ENCODE measurements around the gene MNT. TPM values are rescaled to one million over a fixed set of nuclear protein-coding genes. Genes with fewer than 3 reads are reported as not detected.

Gene MNT
- total and polyA plus RNA-seq, 2 of the 8 experiments (the other 6 are each of a cell fraction or from before 2014, with no cell fraction given) = 5.0 to 17.3 TPM

GRCh38 chr17:2406903-2407790 lies 6.3 kb upstream of the MNT start:
- DNase-seq (ENCODE audit: low read depth in 1 of 2, low spot score in 2 of 2) = no peak
- FAIRE-seq = no peak
- Histone ChIP-seq H2AK5ac (ENCODE audit: low read depth, low read length) (no peak overlapping the region), H3K4me2 (ENCODE audit: insufficient read depth in 1 of 2, low read depth in 2 of 2, low read length in 2 of 2) (no peak overlapping the region), H3K27me3 (replicated peaks in 1 of 4; ENCODE audit: control insufficient read depth in 3 of 4, extremely low read depth in 1 of 4, insufficient read depth in 3 of 4, low read length in 3 of 4) (peaks cover 0 to 2% (median 0%) of the 10 kb centered on the region in 4 experiments; a peak in 2 of 7 replicates), H3K79me2 (ENCODE audit: control insufficient read depth in 1 of 2, insufficient read depth in 2 of 2, low read length in 2 of 2) (no peaks in the 10 kb centered on the region), H3K27ac (ENCODE audit: low read depth, low read length) (no peak overlapping the region), H3K36me3 (ENCODE audit: control insufficient read depth in 2 of 4, insufficient read depth in 4 of 4, low read length in 3 of 4) (no peaks in the 10 kb centered on the region; a peak in 1 of 8 replicates), H2AFZ (ENCODE audit: low read length) (no peak overlapping the region), H3K56ac (replicated peaks; ENCODE audit: insufficient read length, low read depth, low read length) (no peak overlapping the region), H3K4me1 (replicated peaks in 1 of 4; ENCODE audit: control insufficient read depth in 3 of 4, insufficient read depth in 4 of 4, low read length in 3 of 4) (peaks cover 0 to 3% (median 0%) of the 10 kb centered on the region in 4 experiments; a peak in 2 of 7 replicates), H4K20me1 (replicated peaks in 1 of 2; ENCODE audit: control insufficient read depth in 1 of 2, insufficient read depth in 2 of 2, low read length in 2 of 2) (peaks cover 0 to 3% of the 10 kb centered on the region in 2 experiments), H3K23ac (ENCODE audit: insufficient read length) (no peak overlapping the region), H3K4ac (replicated peaks; ENCODE audit: insufficient read length, low read depth, low read length) (no peak overlapping the region), H4K91ac (replicated peaks; ENCODE audit: insufficient read length, low read length) (no peak overlapping the region), H2BK20ac (ENCODE audit: low read length) (no peak overlapping the region), H4K5ac (ENCODE audit: insufficient read length, low read depth, low read length) (no peak overlapping the region), H3K9me3 (ENCODE audit: insufficient read depth in 2 of 2, low read depth in 1 of 2, low read length in 1 of 2) (no peaks in the 10 kb centered on the region), H2BK120ac (replicated peaks; ENCODE audit: low read depth, low read length) (no peak overlapping the region), H2BK12ac (ENCODE audit: low read depth, low read length) (no peak overlapping the region), H2BK5ac (ENCODE audit: low read depth, low read length) (no peak overlapping the region), H3K9ac (replicated peaks in 1 of 4; ENCODE audit: extremely low read depth in 1 of 4, low read depth in 3 of 4, low read length in 3 of 4) (no peak overlapping the region), H4K8ac (ENCODE audit: extremely low read depth, insufficient read depth, low read length) (no peak overlapping the region; the same call in 1 of the 2 replicates), H3K4me3 (ENCODE audit: extremely low read depth in 1 of 4, insufficient read depth in 2 of 4, low read depth in 3 of 4, low read length in 4 of 4) (no peak overlapping the region), H3K14ac (ENCODE audit: insufficient read length) (no peak overlapping the region), H3K23me2 (ENCODE audit: low read depth, low read length) (peaks cover 7% of the 10 kb centered on the region), H3K18ac (ENCODE audit: extremely low read depth, low read length) (no peak overlapping the region), H3K79me1 (ENCODE audit: low read depth, low read length) (no peaks in the 10 kb centered on the region), H2BK15ac (ENCODE audit: low read length) (no peak overlapping the region)
- WGBS, 2 experiments (ENCODE audit: extremely low coverage in 1 of 2, insufficient coverage in 1 of 2, insufficient read length in 1 of 2, insufficient replicate concordance in 2 of 2, low coverage in 1 of 2, low lambda C conversion rate in 2 of 2, missing lambda C conversion rate in 1 of 2) = 88% methylated on average over 15 of the region's 15 CpGs; no CpG with 5 or more reads in 1 of the 2 experiments
- TF ChIP-seq PHF8 (conservative IDR thresholded peaks at IDR 0.05; ENCODE audit: low read depth, low read length) = no peak
- no peak for TF ChIP-seq EP300 (IDR thresholded peaks at IDR 0.05; ENCODE audit: borderline replicate concordance in 1 of 2, low read depth in 2 of 2, low read length in 2 of 2)
- TF ChIP-seq MAX (IDR thresholded peaks at IDR 0.05) = no peak
- TF ChIP-seq JUND (IDR thresholded peaks at IDR 0.05; ENCODE audit: low read length) = no peak
- no peak for TF ChIP-seq CREB1 (IDR thresholded peaks at IDR 0.05)
- TF ChIP-seq HDAC2 (IDR thresholded peaks at IDR 0.05; ENCODE audit: borderline replicate concordance in 1 of 2, low read depth in 2 of 2, low read length in 2 of 2) = no peak
- no peak for TF ChIP-seq FOSL1 (IDR thresholded peaks at IDR 0.05; ENCODE audit: insufficient read depth, low read depth, low read length)
- no peak for TF ChIP-seq SP1 (IDR thresholded peaks at IDR 0.05; ENCODE audit: low read depth, low read length)
- TF ChIP-seq TCF12 (IDR thresholded peaks at IDR 0.05; ENCODE audit: low read depth, low read length) = no peak
- TF ChIP-seq TBP (IDR thresholded peaks at IDR 0.05; ENCODE audit: low read depth, low read length) = no peak
- CTCF ChIA-PET (ENCODE audit: partially characterized antibody) = interaction anchor here (0.6 to 8.8 kb wide), 7 partner anchors 9 to 106 kb away, joined by 3 to 135 read pairs (median 4); no protein-coding TSS in a partner anchor
- POLR2A ChIA-PET (ENCODE audit: partially characterized antibody) = interaction anchor here (0.8 to 1.6 kb wide), 5 partner anchors 9 to 67 kb away, joined by 3 to 5 read pairs (median 3); no protein-coding TSS in a partner anchor
